22Rv1 (cell line): ENCODE measurements around the gene BMAL1.

Source experiments
- CTCF ChIP-seq: fragments of 450-650 bp; IDR thresholded peaks from 2 replicates; pipeline ENCODE4 v1.5.1; 2017; ENCODE audit warnings: mild to moderate bottlenecking
- ZFX ChIP-seq: fragments of 450-650 bp; IDR thresholded peaks from 2 replicates; pipeline ENCODE4 v1.6.1; 2017; ENCODE audit warnings: antibody characterized with exemption, borderline replicate concordance

DNA sequence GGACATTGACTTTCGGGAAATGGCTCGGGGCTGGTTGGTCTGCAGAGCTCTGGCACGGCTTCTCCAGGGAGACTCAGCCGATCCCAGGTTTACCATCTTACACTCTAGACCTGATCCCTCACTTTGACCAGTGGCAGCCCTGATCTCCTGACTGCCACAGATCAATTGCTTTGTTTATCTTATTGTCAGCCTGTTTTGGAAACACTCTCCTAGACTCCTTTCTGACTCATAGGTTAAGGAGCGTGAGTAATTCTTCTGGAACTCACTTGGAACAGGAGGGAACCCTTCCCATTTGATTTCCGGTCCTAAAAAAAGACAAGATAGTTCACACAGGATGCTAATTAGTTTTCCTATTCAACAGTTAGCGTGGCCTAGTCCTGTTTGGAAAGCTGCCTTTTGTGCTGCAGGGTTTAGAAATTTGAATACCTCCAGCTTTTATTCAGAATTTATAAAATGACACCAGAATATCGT, 16.0 kb upstream of the BMAL1 start:
- no peak for TF ChIP-seq CTCF
- TF ChIP-seq ZFX: no peak
